Central memory CD8-positive, alpha-beta T cell (primary cell): ENCODE measurements around the gene AHDC1.
"Not testable (repeated sequence)": the region's sequence is repeated elsewhere in the genome, so short reads cannot be mapped to it uniquely, and the experiment has no call there.

Experiments
- ATAC-seq: fragments of 150-1000 bp; cut with Tn5 transposase; replicated peaks from 2 replicates; pipeline ENCODE4 v1.10.0; 2022; ENCODE audit warnings: mild to moderate bottlenecking, moderate FRiP score, moderate number of reproducible peaks; ENCODE audit not compliant: poor library complexity, severe bottlenecking; ENCODE audit errors: extremely low read depth
- DNase-seq, 2 donors: peaks; one replicate each; pipeline ENCODE4 v3.0.0; 2021; ENCODE audit warnings: low spot score in 2 of 2
- H3K27ac Mint-ChIP-seq: one replicate; pipeline ENCODE4 v1.8.0; 2022; ENCODE audit warnings: low read depth, mild to moderate bottlenecking, moderate library complexity, mixed read lengths
- H3K27me3 Mint-ChIP-seq: one replicate; pipeline ENCODE4 v1.8.0; 2022; ENCODE audit warnings: mixed read lengths
- H3K36me3 Mint-ChIP-seq: one replicate; pipeline ENCODE4 v1.8.0; 2022; ENCODE audit warnings: mild to moderate bottlenecking, moderate library complexity, mixed read lengths; ENCODE audit not compliant: insufficient read depth
- H3K4me1 Mint-ChIP-seq: one replicate; pipeline ENCODE4 v1.8.0; 2022; ENCODE audit warnings: mixed read lengths
- H3K4me3 Mint-ChIP-seq: one replicate; pipeline ENCODE4 v1.8.0; 2022; ENCODE audit warnings: mild to moderate bottlenecking, moderate library complexity, mixed read lengths
- H3K9me3 Mint-ChIP-seq: one replicate; pipeline ENCODE4 v1.8.0; 2022; ENCODE audit warnings: mixed read lengths

AHDC1 gene

GRCh38 chr1:27628712-27629111 lies 24.8 kb upstream of the AHDC1 start:
- Mint-ChIP-seq H3K36me3 (peaks cover 9% of the 10 kb centered on the region), H3K27ac (peak overlapping the region; percentile 61), H3K9me3 (no peaks in the 10 kb centered on the region), H3K4me1 (peaks cover 65% of the 10 kb centered on the region), H3K27me3 (no peaks in the 10 kb centered on the region), H3K4me3 (no peak overlapping the region)
- DNase-seq (no peak), ATAC-seq (no peak)

- not testable (repeated sequence) for H3K27me3 Mint-ChIP-seq, H3K36me3 Mint-ChIP-seq
These were observed 23.8 kb upstream of the AHDC1 start for GRCh38 chr1:27627733-27628132.

GRCh38 chr1:27627061-27627460 lies 23.1 kb upstream of the AHDC1 start:
- H3K27me3 Mint-ChIP-seq: no peaks in the 10 kb centered on the region
- H3K4me1 Mint-ChIP-seq: peaks cover 53% of the 10 kb centered on the region
- DNase-seq (no peak), ATAC-seq (peak; percentile 39)
- no peak overlapping the region for H3K4me3 Mint-ChIP-seq
- no peak overlapping the region for H3K27ac Mint-ChIP-seq
- peaks cover 8% of the 10 kb centered on the region for H3K36me3 Mint-ChIP-seq
- no peaks in the 10 kb centered on the region for H3K9me3 Mint-ChIP-seq

More at GRCh38 chr1:27627733-27628132, 23.8 kb upstream of the AHDC1 start:
- H3K4me1 Mint-ChIP-seq: peaks cover 55% of the 10 kb centered on the region
- ATAC-seq, H3K27ac Mint-ChIP-seq, DNase-seq, H3K9me3 Mint-ChIP-seq, H3K4me3 Mint-ChIP-seq: not testable (repeated sequence)

- Mint-ChIP-seq H3K27ac (no peak overlapping the region), H3K9me3 (no peaks in the 10 kb centered on the region), H3K4me3 (no peak overlapping the region)
These were observed 22.3 kb upstream of the AHDC1 start for GRCh38 chr1:27626031-27626935.

GRCh38 chr1:27624467-27625178 lies 20.7 kb upstream of the AHDC1 start:
- H3K27ac Mint-ChIP-seq: no peak overlapping the region
- H3K27me3 Mint-ChIP-seq: no peaks in the 10 kb centered on the region
- peaks cover 8% of the 10 kb centered on the region for H3K36me3 Mint-ChIP-seq
- ATAC-seq (no peak), DNase-seq (no peak)
- no peaks in the 10 kb centered on the region for H3K9me3 Mint-ChIP-seq
- H3K4me1 Mint-ChIP-seq: peaks cover 41% of the 10 kb centered on the region
- H3K4me3 Mint-ChIP-seq: no peak overlapping the region

More at GRCh38 chr1:27626031-27626935, 22.3 kb upstream of the AHDC1 start:
- peaks cover 7% of the 10 kb centered on the region for H3K36me3 Mint-ChIP-seq
- H3K4me1 Mint-ChIP-seq: peaks cover 46% of the 10 kb centered on the region
- H3K27me3 Mint-ChIP-seq: no peaks in the 10 kb centered on the region
- peak; percentile 34 for ATAC-seq
- DNase-seq: no peak

- H3K4me1 Mint-ChIP-seq: peaks cover 42% of the 10 kb centered on the region
- peaks cover 12% of the 10 kb centered on the region for H3K36me3 Mint-ChIP-seq
- no peak overlapping the region for H3K27ac Mint-ChIP-seq
- H3K27me3 Mint-ChIP-seq: no peaks in the 10 kb centered on the region
- DNase-seq: no peak
- ATAC-seq: no peak
- H3K9me3 Mint-ChIP-seq: no peaks in the 10 kb centered on the region
- no peak overlapping the region for H3K4me3 Mint-ChIP-seq
These were observed 19.6 kb upstream of the AHDC1 start for GRCh38 chr1:27623327-27624212.

GRCh38 chr1:27622828-27623227 lies 18.9 kb upstream of the AHDC1 start:
- Mint-ChIP-seq H3K27me3 (no peaks in the 10 kb centered on the region), H3K27ac (no peak overlapping the region), H3K36me3 (peaks cover 19% of the 10 kb centered on the region), H3K4me3 (no peak overlapping the region), H3K9me3 (no peaks in the 10 kb centered on the region), H3K4me1 (peaks cover 45% of the 10 kb centered on the region)
- DNase-seq (no peak), ATAC-seq (no peak)

- Mint-ChIP-seq H3K9me3 (no peaks in the 10 kb centered on the region), H3K4me1 (peaks cover 48% of the 10 kb centered on the region), H3K36me3 (peaks cover 30% of the 10 kb centered on the region), H3K4me3 (peak overlapping the region; percentile 4), H3K27me3 (no peaks in the 10 kb centered on the region), H3K27ac (no peak overlapping the region)
- no peak for DNase-seq
- ATAC-seq: no peak
These were observed 17.3 kb upstream of the AHDC1 start for GRCh38 chr1:27621051-27621920.

- peak overlapping the region; percentile 82 for H3K27ac Mint-ChIP-seq
- peak overlapping the region; percentile 61 for H3K4me3 Mint-ChIP-seq
- ATAC-seq, DNase-seq, H3K9me3 Mint-ChIP-seq, H3K27me3 Mint-ChIP-seq: not testable (repeated sequence)
- H3K4me1 Mint-ChIP-seq: peaks cover 49% of the 10 kb centered on the region
- peaks cover 43% of the 10 kb centered on the region for H3K36me3 Mint-ChIP-seq
These were observed 16.0 kb upstream of the AHDC1 start for GRCh38 chr1:27619782-27620438.

- ATAC-seq: peak; percentile 99
- Mint-ChIP-seq H3K36me3 (peaks cover 53% of the 10 kb centered on the region), H3K9me3 (no peaks in the 10 kb centered on the region), H3K4me3 (peak overlapping the region; percentile 61), H3K27ac (peak overlapping the region; percentile 82), H3K27me3 (no peaks in the 10 kb centered on the region), H3K4me1 (peaks cover 57% of the 10 kb centered on the region)
- peak in 1 of 2 donors; percentile 55 for DNase-seq
These were observed 14.6 kb upstream of the AHDC1 start for GRCh38 chr1:27618341-27619082.

GRCh38 chr1:27617420-27617819 lies 13.5 kb upstream of the AHDC1 start:
- ATAC-seq (no peak), DNase-seq (no peak)
- Mint-ChIP-seq H3K27me3 (no peaks in the 10 kb centered on the region), H3K36me3 (peaks cover 54% of the 10 kb centered on the region), H3K27ac (peak overlapping the region; percentile 82), H3K4me3 (peak overlapping the region; percentile 61), H3K9me3 (no peaks in the 10 kb centered on the region), H3K4me1 (peaks cover 57% of the 10 kb centered on the region)
